Measurements from ENCODE around the gene LEKR1.

DNA sequence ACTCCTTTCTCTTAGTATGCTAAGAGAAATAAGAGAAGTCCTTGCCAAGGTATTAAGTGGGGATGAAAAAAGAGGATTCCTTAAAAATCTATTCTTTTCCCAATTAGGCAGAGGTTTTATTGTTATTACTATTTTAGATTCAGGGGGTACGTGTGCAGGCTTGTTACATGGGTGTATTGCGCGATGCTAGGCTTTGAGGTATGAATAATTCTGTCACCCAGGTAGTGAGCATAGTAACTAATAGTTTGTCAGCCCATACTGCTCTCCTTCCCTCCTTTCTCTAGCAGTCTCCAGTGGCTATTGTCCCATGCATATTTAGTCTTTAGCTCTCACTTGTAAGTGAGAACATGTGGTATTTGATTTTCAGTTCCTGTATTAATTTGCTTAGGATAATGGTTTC is 83.9 kb downstream of the LEKR1 start:
- TF ChIP-seq ZNF48 (tag by site-specific recombination; IDR thresholded peaks at IDR 0.05): no peak
- TF ChIP-seq, protein P1, sequence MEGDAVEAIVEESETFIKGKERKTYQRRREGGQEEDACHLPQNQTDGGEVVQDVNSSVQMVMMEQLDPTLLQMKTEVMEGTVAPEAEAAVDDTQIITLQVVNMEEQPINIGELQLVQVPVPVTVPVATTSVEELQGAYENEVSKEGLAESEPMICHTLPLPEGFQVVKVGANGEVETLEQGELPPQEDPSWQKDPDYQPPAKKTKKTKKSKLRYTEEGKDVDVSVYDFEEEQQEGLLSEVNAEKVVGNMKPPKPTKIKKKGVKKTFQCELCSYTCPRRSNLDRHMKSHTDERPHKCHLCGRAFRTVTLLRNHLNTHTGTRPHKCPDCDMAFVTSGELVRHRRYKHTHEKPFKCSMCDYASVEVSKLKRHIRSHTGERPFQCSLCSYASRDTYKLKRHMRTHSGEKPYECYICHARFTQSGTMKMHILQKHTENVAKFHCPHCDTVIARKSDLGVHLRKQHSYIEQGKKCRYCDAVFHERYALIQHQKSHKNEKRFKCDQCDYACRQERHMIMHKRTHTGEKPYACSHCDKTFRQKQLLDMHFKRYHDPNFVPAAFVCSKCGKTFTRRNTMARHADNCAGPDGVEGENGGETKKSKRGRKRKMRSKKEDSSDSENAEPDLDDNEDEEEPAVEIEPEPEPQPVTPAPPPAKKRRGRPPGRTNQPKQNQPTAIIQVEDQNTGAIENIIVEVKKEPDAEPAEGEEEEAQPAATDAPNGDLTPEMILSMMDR (tag by site-specific recombination; IDR thresholded peaks at IDR 0.05): no peak
- TF ChIP-seq ZNF24 (tag by site-specific recombination; IDR thresholded peaks at IDR 0.05): no peak
- TF ChIP-seq ZNF274 (IDR thresholded peaks at IDR 0.05; ENCODE audit: low read length): no peak
- TF ChIP-seq ZNF274 (tag by site-specific recombination; IDR thresholded peaks at IDR 0.05; ENCODE audit: borderline replicate concordance): no peak
- TF ChIP-seq, protein P2, sequence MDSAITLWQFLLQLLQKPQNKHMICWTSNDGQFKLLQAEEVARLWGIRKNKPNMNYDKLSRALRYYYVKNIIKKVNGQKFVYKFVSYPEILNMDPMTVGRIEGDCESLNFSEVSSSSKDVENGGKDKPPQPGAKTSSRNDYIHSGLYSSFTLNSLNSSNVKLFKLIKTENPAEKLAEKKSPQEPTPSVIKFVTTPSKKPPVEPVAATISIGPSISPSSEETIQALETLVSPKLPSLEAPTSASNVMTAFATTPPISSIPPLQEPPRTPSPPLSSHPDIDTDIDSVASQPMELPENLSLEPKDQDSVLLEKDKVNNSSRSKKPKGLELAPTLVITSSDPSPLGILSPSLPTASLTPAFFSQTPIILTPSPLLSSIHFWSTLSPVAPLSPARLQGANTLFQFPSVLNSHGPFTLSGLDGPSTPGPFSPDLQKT (IDR thresholded peaks at IDR 0.05; ENCODE audit: borderline replicate concordance, low read depth, low read length): no peak
- TF ChIP-seq, protein P3, sequence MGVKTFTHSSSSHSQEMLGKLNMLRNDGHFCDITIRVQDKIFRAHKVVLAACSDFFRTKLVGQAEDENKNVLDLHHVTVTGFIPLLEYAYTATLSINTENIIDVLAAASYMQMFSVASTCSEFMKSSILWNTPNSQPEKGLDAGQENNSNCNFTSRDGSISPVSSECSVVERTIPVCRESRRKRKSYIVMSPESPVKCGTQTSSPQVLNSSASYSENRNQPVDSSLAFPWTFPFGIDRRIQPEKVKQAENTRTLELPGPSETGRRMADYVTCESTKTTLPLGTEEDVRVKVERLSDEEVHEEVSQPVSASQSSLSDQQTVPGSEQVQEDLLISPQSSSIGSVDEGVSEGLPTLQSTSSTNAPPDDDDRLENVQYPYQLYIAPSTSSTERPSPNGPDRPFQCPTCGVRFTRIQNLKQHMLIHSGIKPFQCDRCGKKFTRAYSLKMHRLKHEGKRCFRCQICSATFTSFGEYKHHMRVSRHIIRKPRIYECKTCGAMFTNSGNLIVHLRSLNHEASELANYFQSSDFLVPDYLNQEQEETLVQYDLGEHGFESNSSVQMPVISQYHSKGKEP (tag by site-specific recombination; IDR thresholded peaks at IDR 0.05): no peak
- TF ChIP-seq, protein P4, sequence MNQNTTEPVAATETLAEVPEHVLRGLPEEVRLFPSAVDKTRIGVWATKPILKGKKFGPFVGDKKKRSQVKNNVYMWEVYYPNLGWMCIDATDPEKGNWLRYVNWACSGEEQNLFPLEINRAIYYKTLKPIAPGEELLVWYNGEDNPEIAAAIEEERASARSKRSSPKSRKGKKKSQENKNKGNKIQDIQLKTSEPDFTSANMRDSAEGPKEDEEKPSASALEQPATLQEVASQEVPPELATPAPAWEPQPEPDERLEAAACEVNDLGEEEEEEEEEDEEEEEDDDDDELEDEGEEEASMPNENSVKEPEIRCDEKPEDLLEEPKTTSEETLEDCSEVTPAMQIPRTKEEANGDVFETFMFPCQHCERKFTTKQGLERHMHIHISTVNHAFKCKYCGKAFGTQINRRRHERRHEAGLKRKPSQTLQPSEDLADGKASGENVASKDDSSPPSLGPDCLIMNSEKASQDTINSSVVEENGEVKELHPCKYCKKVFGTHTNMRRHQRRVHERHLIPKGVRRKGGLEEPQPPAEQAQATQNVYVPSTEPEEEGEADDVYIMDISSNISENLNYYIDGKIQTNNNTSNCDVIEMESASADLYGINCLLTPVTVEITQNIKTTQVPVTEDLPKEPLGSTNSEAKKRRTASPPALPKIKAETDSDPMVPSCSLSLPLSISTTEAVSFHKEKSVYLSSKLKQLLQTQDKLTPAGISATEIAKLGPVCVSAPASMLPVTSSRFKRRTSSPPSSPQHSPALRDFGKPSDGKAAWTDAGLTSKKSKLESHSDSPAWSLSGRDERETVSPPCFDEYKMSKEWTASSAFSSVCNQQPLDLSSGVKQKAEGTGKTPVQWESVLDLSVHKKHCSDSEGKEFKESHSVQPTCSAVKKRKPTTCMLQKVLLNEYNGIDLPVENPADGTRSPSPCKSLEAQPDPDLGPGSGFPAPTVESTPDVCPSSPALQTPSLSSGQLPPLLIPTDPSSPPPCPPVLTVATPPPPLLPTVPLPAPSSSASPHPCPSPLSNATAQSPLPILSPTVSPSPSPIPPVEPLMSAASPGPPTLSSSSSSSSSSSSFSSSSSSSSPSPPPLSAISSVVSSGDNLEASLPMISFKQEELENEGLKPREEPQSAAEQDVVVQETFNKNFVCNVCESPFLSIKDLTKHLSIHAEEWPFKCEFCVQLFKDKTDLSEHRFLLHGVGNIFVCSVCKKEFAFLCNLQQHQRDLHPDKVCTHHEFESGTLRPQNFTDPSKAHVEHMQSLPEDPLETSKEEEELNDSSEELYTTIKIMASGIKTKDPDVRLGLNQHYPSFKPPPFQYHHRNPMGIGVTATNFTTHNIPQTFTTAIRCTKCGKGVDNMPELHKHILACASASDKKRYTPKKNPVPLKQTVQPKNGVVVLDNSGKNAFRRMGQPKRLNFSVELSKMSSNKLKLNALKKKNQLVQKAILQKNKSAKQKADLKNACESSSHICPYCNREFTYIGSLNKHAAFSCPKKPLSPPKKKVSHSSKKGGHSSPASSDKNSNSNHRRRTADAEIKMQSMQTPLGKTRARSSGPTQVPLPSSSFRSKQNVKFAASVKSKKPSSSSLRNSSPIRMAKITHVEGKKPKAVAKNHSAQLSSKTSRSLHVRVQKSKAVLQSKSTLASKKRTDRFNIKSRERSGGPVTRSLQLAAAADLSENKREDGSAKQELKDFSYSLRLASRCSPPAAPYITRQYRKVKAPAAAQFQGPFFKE (tag by site-specific recombination; IDR thresholded peaks at IDR 0.05; ENCODE audit: borderline replicate concordance): no peak
- TF ChIP-seq SP2 (tag by site-specific recombination; IDR thresholded peaks at IDR 0.05): no peak
